DMS153 treated with DMSO at 0.1 percent for 48 hours (cell line): ENCODE measurements around the gene FRMPD2.
"Not testable (repeated sequence)": the region's sequence is repeated elsewhere in the genome, so short reads cannot be mapped to it uniquely, and the experiment has no call there.

Experiments used
- DNase-seq: peaks from one replicate; lab custom pipeline; 2025; ENCODE audit not compliant: unreplicated experiment; lab: John Stamatoyannopoulos, UW

FRMPD2 gene

DNA sequence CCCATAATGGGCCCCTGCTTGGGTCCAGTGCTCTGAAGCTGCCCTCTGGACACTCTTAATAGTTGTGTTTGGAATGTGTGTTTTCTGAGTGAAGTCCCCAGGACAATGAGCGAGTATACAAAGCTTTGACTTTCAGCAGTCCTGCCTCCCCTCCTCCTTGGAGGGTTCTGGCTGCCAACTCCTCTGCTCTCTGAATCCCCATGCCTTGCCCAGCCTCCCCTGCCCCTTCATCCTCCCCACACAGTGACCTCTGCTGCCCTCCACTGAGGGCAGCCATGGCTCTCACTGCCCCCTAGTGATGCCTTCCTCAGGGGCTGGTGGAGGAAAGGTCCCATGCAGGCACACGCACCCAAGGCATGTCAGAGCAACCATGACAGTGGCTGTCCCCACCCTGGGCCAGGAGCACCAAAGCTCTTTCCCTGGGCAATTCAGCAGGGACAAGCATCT is 40.9 kb downstream of the FRMPD2 start:
- DNase-seq: no peak

DNA sequence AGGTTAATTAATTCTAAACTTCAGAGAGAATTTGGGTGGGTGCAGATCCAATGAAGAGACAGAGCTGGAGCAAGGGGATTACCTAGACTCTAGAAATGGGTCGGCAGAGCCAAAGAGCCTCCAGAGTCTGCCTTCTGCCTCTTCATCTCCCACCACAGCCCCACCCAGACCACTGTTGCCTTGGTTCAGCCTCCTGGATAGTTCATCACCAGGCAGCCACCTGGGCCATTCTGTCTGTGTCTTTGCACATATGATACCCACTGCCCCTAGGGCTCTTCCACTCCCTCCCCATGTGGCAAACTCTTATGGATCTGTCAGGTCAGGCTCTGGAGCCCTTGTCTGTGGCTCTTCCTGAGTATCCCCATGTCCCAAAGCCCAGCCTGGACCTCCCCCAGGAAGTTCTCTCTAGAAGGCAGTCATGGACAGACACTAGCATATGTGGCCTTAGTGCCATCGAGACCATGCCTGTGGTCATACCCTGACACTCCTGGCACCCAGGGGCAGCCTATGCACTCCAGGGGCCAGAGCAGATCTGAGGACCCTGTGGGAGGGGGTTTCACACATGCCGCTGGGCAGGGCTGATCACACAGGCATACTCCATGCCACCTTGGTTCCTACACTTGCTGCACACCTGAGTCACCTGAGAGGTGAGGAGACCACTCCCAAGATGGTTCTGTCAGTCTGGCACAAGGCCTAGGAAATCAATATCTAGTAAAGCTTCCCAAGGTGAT is 41.6 kb downstream of the FRMPD2 start:
- DNase-seq: no peak

- DNase-seq: no peak
Observed at GRCh38 chr10:48231699-48232315, 42.7 kb downstream of the FRMPD2 start.

DNA sequence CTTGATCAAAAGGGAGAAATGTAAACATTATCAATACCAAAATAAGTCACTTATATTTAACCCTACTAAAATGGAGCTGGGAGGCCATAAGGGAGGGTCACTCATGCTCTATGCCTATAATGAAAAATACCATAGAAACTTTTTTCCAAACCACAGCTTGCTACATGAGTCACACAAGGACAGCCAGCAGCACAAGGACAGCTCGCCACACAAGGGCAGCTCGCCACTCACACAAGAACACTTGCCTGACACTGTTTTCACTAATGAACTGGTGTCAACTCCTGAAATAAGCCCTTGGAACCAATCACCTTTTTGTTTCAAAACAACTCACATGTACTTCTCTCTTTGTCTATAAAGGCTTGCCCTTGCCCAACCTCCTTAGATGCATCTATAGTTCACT is 43.3 kb downstream of the FRMPD2 start:
- DNase-seq: no peak

DNA sequence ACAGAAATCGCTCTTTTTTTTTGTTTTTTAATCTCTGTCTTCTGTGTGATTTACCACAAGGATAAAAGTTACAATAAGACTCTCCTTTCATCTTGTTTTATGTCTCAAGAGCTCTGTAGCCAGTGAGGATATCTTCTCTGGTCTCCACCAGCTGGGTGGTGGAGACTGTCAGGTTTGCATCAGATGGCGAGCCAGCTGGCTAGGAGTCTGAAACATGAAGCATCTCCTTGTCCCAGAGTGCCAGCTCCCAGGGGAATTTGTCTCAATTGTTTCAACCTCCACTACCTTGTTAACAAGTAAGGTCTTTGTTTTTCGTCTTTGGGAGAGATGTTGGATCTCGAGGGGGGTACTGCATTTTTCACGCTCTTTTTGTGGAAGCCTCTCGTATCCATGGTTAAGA is 47.3 kb downstream of the FRMPD2 start:
- no peak for DNase-seq

DNA sequence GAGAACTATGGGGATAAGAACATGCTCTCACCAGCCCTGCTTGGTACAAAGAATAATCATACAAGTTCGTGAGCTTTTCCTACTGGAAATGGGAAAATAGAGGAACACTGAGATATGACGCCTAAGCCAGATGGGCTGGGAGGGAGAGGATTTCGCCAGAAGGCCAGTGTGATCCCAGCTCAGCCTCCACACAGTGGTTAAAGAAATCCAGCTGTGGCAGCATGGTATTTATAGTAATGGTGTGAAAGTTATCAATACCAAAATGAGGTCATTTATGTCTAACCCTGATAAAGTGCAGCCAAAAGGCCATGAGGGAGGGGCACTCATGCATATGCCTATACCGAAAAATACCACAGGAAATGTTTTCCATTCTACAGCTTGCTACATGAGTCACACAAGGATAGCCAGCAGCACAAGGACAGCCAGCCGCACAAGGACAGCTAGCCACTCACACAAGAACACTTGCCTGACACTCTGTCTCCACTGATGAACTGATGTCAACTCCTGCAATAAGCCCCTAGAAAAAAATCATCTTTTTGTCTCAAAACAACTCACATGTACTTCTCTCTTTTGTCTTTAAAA is 49.4 kb downstream of the FRMPD2 start:
- DNase-seq: no peak

DNA sequence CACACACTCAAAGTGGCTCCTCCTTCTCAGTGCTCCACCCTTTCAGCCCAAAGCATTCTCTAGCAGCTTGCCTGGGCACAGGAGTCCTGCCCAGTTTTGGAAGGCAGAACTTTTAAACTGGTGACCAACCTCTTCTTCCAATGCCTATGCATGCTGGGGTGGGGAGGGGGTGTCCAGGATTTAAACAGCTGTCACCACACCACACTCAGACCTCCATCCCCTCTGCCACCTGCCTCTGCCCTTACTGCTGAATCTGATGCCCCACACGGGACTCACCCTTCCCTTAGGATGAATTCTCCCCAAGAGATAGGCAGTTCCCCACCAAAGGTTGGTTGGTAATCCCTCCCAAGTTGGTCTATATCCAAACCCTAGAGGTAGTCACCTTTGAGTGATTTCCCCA is 50.2 kb downstream of the FRMPD2 start:
- DNase-seq: no peak

DNA sequence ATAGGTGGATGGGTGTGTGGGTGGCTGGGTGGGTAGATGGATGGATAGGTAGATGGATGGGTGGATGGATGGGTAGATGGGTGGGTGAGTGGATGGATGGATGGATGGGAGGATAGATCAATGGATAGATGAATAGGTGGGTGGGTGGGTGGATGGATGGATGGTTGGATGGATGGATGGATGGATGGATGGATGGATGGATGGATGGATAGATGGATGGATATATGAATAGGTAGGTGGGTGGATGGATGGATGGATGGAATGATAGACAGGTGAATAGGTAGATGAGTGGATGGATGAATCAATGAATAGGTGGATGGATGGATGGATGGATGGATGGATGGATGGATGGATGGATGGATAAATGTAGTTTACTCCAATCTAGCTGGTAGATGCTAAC is 52.7 kb downstream of the FRMPD2 start:
- DNase-seq: no peak

DNA sequence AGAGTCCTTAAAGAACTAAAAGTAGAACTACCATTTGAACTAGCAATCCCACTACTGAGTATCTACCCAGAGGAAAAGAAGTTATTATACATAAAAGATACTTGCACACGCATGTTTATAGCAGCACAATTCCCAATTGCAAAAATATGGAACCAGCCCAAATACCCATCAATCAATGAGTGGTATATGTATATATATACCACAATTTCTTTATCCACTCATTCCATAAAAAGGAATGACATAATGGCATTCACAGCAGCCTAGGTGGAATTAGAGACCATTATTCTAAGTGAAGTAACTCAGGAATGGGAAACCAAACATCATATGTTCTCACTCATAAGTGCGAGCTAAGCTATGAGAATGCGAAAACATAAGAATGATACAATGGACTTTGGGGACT is 53.5 kb downstream of the FRMPD2 start:
- DNase-seq: not testable (repeated sequence)

- DNase-seq: no peak
Observed at GRCh38 chr10:48219194-48219593, 55.3 kb downstream of the FRMPD2 start.

- no peak for DNase-seq
Observed at GRCh38 chr10:48216744-48217143, 57.8 kb downstream of the FRMPD2 start.

DNA sequence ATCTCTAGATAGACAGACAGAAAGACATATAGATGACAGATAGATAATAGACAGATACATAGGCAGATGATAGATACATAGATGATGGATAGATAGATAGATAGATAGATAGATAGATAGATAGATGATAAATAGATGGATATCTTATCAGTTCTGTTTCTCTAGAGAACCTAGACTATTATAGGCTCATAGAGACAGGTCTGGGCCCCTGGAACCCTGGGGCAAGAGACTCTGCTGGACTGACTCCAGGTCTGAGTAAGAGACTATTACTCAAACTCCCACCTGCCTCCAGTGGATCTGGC is 58.3 kb downstream of the FRMPD2 start:
- DNase-seq: no peak

- DNase-seq: peak; percentile 65
Observed at GRCh38 chr10:48215486-48216203, 58.9 kb downstream of the FRMPD2 start.

DNA sequence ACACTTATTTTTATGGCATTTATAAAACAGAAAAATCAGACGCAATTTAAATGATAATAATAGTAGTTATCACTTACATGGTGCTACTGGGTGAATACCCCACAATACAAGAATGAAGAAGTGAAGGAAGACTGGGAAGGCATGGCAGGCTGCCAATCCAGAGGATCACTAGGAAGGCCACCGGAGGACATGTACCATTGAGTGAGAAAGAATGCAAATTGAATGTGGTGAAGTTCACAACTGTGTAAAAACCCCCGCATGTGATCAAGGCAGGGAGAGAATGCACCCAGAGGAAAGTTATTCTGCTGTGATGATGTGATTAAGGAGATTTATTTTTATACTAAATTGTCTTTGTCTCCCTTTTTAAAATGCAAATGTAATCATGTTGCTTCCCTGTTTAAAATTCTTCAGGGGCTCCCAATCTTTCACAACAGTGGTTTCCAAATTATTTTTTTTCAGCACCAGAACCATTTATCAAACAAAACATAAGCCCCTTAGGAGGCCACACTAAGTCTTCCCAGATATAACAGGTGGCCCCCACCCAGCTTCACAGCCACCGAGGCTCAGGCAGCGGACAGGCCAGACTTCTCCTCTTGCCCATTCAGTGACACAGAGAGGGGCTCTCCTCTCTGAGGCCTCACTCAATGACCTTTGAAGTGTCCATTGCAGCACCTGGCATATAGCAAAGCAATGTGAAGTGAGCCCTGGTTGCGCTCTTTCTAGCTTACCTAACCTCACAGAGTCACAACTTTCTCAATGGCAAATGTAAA is 59.6 kb downstream of the FRMPD2 start:
- DNase-seq: no peak

DNA sequence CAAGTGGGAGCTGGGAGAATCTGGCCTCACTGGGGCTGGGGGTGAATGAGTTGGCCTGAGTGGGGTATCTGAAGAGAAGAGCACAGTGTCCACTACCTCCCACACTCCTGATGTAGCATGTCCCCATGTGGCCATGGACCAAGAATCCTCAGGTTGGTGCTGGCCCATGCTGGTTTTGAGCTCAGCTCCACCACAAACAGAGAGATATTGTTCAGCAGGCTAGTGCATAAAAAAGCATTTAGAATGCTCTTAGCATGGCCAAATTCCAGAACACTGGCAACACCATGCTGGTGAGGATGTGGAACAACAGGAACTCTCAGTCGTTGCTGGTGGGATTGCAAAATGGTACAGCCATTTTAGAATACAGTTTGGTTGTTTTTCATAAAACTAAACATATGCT is 61.4 kb downstream of the FRMPD2 start:
- DNase-seq: no peak

- DNase-seq: no peak
Observed at GRCh38 chr10:48211777-48212176, 62.7 kb downstream of the FRMPD2 start.

- DNase-seq: no peak
Observed at GRCh38 chr10:48210966-48211365, 63.5 kb downstream of the FRMPD2 start.

GRCh38 chr10:48210391-48210790 is 64.1 kb downstream of the FRMPD2 start:
- no peak for DNase-seq

- no peak for DNase-seq
Observed at GRCh38 chr10:48209241-48209640, 65.3 kb downstream of the FRMPD2 start.

- no peak for DNase-seq
Observed at GRCh38 chr10:48207853-48208252, 66.6 kb downstream of the FRMPD2 start.
